GM23248 (cell line): ENCODE measurements around the gene HRH3. TPM values are rescaled to one million over a fixed set of nuclear protein-coding genes. Genes with fewer than 3 reads are reported as not detected.

Experiments
- DNase-seq: peaks from one replicate; pipeline ENCODE4 v3.0.0-alpha.2; 2015
- H2AFZ ChIP-seq: fragments of 200-600 bp; sonication (generic); 2 replicates; pipeline ENCODE4 v1.6.1; 2016; ENCODE audit warnings: antibody characterized with exemption
- H3F3A ChIP-seq: fragments of 200-600 bp; sonication (generic); 2 replicates; pipeline ENCODE4 v1.6.1; 2016; ENCODE audit warnings: mild to moderate bottlenecking, antibody characterized with exemption, mixed run types; ENCODE audit not compliant: insufficient read depth
- H3K27ac ChIP-seq: fragments of 200-600 bp; sonication (generic); 2 replicates; pipeline ENCODE4 v1.5.1; 2016; ENCODE audit warnings: mild to moderate bottlenecking
- H3K27me3 ChIP-seq: fragments of 200-600 bp; sonication (generic); replicated peaks from 2 replicates; pipeline ENCODE4 v1.6.1; 2016; ENCODE audit warnings: mild to moderate bottlenecking; ENCODE audit not compliant: insufficient read depth
- H3K36me3 ChIP-seq: fragments of 200-600 bp; sonication (generic); 2 replicates; pipeline ENCODE4 v1.6.1; 2016; ENCODE audit warnings: low read depth, mild to moderate bottlenecking
- H3K4me1 ChIP-seq: fragments of 200-600 bp; sonication (generic); 2 replicates; pipeline ENCODE4 v1.6.1; 2016; ENCODE audit warnings: mild to moderate bottlenecking; ENCODE audit not compliant: insufficient read depth
- H3K4me2 ChIP-seq: fragments of 200-600 bp; sonication (generic); one replicate; pipeline ENCODE4 v1.6.1; 2016; ENCODE audit warnings: mild to moderate bottlenecking; ENCODE audit not compliant: unreplicated experiment
- H3K4me3 ChIP-seq: fragments of 200-600 bp; sonication (generic); 2 replicates; pipeline ENCODE4 v1.5.1; 2016; ENCODE audit warnings: mild to moderate bottlenecking
- H3K79me2 ChIP-seq: fragments of 200-600 bp; sonication (generic); 2 replicates; pipeline ENCODE4 v1.6.1; 2016; ENCODE audit warnings: mild to moderate bottlenecking; ENCODE audit not compliant: insufficient read depth
- H3K9ac ChIP-seq: fragments of 200-600 bp; sonication (generic); 2 replicates; pipeline ENCODE4 v1.6.1; 2016; ENCODE audit warnings: mild to moderate bottlenecking
- H3K9me2 ChIP-seq: fragments of 200-600 bp; sonication (generic); 2 replicates; pipeline ENCODE4 v1.6.1; 2016; ENCODE audit warnings: mixed run types, mild to moderate bottlenecking, moderate library complexity; ENCODE audit not compliant: insufficient read depth
- H3K9me3 ChIP-seq: fragments of 200-600 bp; sonication (generic); one replicate; pipeline ENCODE4 v1.6.1; 2017; ENCODE audit warnings: low read depth
- H4K20me1 ChIP-seq: fragments of 200-600 bp; sonication (generic); 2 replicates; pipeline ENCODE4 v1.6.0; 2016; ENCODE audit not compliant: insufficient read depth
- EZH2 ChIP-seq: fragments of 200-600 bp; sonication (generic); IDR thresholded peaks from 2 replicates; pipeline ENCODE4 v1.6.1; 2018; ENCODE audit warnings: antibody characterized with exemption, mild to moderate bottlenecking; ENCODE audit not compliant: insufficient read depth, poor library complexity, severe bottlenecking
- EZH2phosphoT487 ChIP-seq: fragments of 200-600 bp; sonication (generic); IDR thresholded peaks from 2 replicates; pipeline ENCODE4 v1.6.1; 2018; ENCODE audit warnings: antibody characterized with exemption, moderate library complexity, mild to moderate bottlenecking, low read depth; ENCODE audit not compliant: insufficient read depth
- WGBS, 2 experiments: methylation state at CpG; one replicate each; pipeline ENCODE4 v1.1.6; 2015 to 2017; ENCODE audit warnings: low lambda C conversion rate in 2 of 2, low coverage in 1 of 2; ENCODE audit errors: missing lambda C conversion rate in 2 of 2; 5-methylcytosine and 5-hydroxymethylcytosine counted together
- in situ Hi-C: fragments of 300-500 bp; cut with MboI; formaldehyde crosslinking; loops from 2 replicates; pipeline ENCODE4 v1.15.0; 2020
- polyA plus RNA-seq: library from polyadenylated mRNA; unstranded; fragments of >200 nt; fragmentation: Nextera tagmentation; extraction: Ambion mirVana; gene quantifications from 2 replicates; pipeline ENCODE4 v1.2.1, GENCODE V29; 2016
- total RNA-seq: library from RNA; depleted of rRNA; stranded (reverse); fragments of >200 nt; shearing (Covaris generic); gene quantifications from 2 replicates; pipeline ENCODE4 v1.2.3, GENCODE V29; 2014

Gene HRH3
- total and polyA plus RNA-seq, 2 experiments from 2014 or later, result not detected

GRCh38 chr20:62237514-62237800 is 17.4 kb upstream of the HRH3 start:
- no peaks in the 10 kb centered on the region for H3K27me3 ChIP-seq
- no peaks in the 10 kb centered on the region for H4K20me1 ChIP-seq
- H3K4me2 ChIP-seq, result no peak overlapping the region
- in situ Hi-C loops, result no loop called here
- peak overlapping the region; percentile 71; the same call in 1 of the 2 replicates for H2AFZ ChIP-seq
- H3K27ac ChIP-seq, result no peak overlapping the region
- H3K9me2 ChIP-seq, result no peaks in the 10 kb centered on the region
- WGBS, 2 experiments, result 10 to 63% methylated on average over 1 of the region's 1 CpG
- H3K4me3 ChIP-seq, result no peak overlapping the region
- peaks cover 38% of the 10 kb centered on the region for H3K79me2 ChIP-seq
- H3K36me3 ChIP-seq, result no peaks in the 10 kb centered on the region
- no peaks in the 10 kb centered on the region for H3F3A ChIP-seq
- no peaks in the 10 kb centered on the region for H3K9me3 ChIP-seq
- no peaks in the 10 kb centered on the region for H3K4me1 ChIP-seq
- TF ChIP-seq EZH2 (no peak), EZH2phosphoT487 (no peak)
- no peak for DNase-seq
- H3K9ac ChIP-seq, result no peak overlapping the region

- H3K4me1 ChIP-seq, result no peaks in the 10 kb centered on the region
- no peak overlapping the region for H3K4me3 ChIP-seq
- WGBS, 2 experiments, result 40 to 41% methylated on average over 22 to 28 of the region's 28 CpGs
- TF ChIP-seq EZH2, result no peak
- TF ChIP-seq EZH2phosphoT487, result no peak
- H3K79me2 ChIP-seq, result peaks cover 33% of the 10 kb centered on the region
- no peak overlapping the region for H3K4me2 ChIP-seq
- H3K9me2 ChIP-seq, result no peaks in the 10 kb centered on the region
- H3K27me3 ChIP-seq, result no peaks in the 10 kb centered on the region
- H3K9me3 ChIP-seq, result no peaks in the 10 kb centered on the region
- no peaks in the 10 kb centered on the region for H4K20me1 ChIP-seq
- DNase-seq, result peak; percentile 30
- H3K36me3 ChIP-seq, result no peaks in the 10 kb centered on the region
- in situ Hi-C loops, result no loop called here
- no peak overlapping the region for H3K27ac ChIP-seq
- H2AFZ ChIP-seq, result no peak overlapping the region
- H3F3A ChIP-seq, result no peaks in the 10 kb centered on the region
- no peak overlapping the region for H3K9ac ChIP-seq
These were observed 16.9 kb upstream of the HRH3 start for GRCh38 chr20:62236766-62237513.

DNA sequence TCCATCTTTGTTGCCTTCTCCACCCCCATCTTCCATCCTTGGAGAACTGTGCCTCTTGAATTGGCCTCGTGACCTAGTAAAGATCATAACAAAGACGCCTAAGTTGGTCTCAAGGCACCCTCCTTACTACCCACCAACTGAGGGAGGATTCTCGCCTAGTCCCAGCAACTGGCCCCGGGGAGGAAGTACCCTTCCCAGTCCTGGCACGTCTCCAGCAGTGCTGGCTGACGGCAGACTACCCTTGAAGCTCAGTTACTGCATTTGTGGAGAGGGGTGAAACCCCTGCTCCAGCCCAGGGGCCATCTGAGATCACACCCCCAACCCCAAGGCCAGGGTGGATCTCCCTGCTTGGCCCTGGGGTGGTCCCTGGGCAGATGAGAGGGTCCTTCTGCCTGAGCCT is 16.1 kb upstream of the HRH3 start:
- Histone ChIP-seq H3K79me2 (peaks cover 26% of the 10 kb centered on the region), H3K9me3 (no peaks in the 10 kb centered on the region), H4K20me1 (no peaks in the 10 kb centered on the region), H3K36me3 (no peaks in the 10 kb centered on the region), H3F3A (no peaks in the 10 kb centered on the region), H3K4me2 (no peak overlapping the region), H3K9ac (no peak overlapping the region), H3K27ac (no peak overlapping the region), H3K9me2 (no peaks in the 10 kb centered on the region), H3K27me3 (no peaks in the 10 kb centered on the region), H3K4me1 (no peaks in the 10 kb centered on the region), H2AFZ (no peak overlapping the region), H3K4me3 (no peak overlapping the region)
- TF ChIP-seq EZH2phosphoT487 (no peak), EZH2 (no peak)
- no peak for DNase-seq
- WGBS, 2 experiments, result 40 to 41% methylated on average over 6 of the region's 6 CpGs
- in situ Hi-C loops, result no loop called here

DNA sequence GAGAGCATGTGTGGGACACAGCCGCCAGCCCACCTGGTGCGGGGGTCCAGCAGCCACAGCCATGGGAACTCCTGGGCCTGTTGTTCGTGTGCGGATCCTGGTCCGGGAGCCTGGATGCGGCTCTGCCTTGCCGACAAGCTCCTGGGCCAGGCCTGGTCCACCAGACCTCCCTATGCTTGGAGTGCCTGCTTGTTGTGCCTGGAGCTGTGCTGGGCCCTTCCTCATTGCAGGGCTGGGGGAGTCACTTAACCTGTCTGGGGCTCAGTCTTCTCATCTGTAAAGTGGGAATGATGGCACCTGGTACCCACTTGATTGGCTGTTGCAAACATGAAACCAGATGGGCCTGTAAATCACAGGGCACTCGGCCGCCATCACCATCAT is 15.7 kb upstream of the HRH3 start:
- H3K27ac ChIP-seq, result no peak overlapping the region
- no peaks in the 10 kb centered on the region for H3F3A ChIP-seq
- no peak for DNase-seq
- no peaks in the 10 kb centered on the region for H3K27me3 ChIP-seq
- H3K9ac ChIP-seq, result no peak overlapping the region
- no peak overlapping the region for H3K4me3 ChIP-seq
- H2AFZ ChIP-seq, result no peak overlapping the region
- no peak overlapping the region for H3K4me2 ChIP-seq
- H4K20me1 ChIP-seq, result no peaks in the 10 kb centered on the region
- in situ Hi-C loops, result no loop called here
- H3K36me3 ChIP-seq, result no peaks in the 10 kb centered on the region
- no peaks in the 10 kb centered on the region for H3K9me3 ChIP-seq
- 78 to 79% methylated on average over 9 of the region's 9 CpGs for WGBS, 2 experiments
- peaks cover 21% of the 10 kb centered on the region for H3K79me2 ChIP-seq
- TF ChIP-seq EZH2phosphoT487 (no peak), EZH2 (no peak)
- no peaks in the 10 kb centered on the region for H3K9me2 ChIP-seq
- no peaks in the 10 kb centered on the region for H3K4me1 ChIP-seq
